GM21786 (cell line): Measurements from ENCODE around the gene ARHGEF17.

ENCODE experiments used
- ATAC-seq: cut with Tn5 transposase; IDR thresholded peaks from one replicate; pipeline ENCODE4 v1.9.1; 2021; ENCODE audit not compliant: unreplicated experiment

ARHGEF17 gene

DNA sequence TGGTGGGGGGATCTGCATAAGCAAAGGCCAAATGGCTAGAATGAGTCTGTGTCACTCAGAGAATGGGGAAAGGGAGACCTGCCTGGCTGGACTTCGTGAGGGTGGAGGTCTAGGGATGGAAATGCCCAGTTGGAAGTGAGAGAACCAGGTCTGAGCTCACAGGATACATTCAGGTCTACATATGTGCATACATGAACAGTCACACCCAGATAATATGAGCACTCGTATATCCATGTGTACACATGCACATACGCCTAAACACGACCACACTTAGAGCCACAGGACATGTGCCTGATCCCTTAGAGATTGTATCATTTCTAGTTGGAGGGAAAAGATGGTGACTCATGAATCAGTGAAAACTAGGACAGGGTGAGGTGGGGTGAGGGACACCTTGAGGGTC, 47.0 kb downstream of the ARHGEF17 start:
- no peak for ATAC-seq

- ATAC-seq: no peak
Observed at GRCh38 chr11:73356979-73357860, 49.1 kb downstream of the ARHGEF17 start.

GRCh38 chr11:73358071-73358470, 50.0 kb downstream of the ARHGEF17 start:
- ATAC-seq: no peak

DNA sequence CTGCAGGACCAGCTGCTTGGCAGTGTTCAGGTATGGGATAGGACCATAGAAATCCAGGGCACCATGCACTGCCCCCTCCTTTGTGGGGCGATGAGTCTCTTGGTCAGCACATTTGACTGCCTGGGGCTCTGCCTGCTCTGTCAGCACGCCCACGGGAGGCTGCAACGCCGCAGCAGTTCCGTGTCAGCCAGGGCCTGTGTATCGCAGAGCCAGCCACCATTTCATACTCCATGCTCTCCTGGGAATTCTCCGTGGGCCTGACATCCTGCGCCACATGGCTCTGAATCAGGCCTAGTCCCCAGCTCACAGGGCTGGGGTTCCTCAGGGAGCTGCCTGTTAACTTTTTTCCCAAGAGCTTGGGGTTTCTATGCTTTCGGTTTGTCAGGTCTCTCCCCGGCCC, 51.3 kb downstream of the ARHGEF17 start:
- no peak for ATAC-seq

- no peak for ATAC-seq
Observed at GRCh38 chr11:73359930-73360742, 52.1 kb downstream of the ARHGEF17 start.

DNA sequence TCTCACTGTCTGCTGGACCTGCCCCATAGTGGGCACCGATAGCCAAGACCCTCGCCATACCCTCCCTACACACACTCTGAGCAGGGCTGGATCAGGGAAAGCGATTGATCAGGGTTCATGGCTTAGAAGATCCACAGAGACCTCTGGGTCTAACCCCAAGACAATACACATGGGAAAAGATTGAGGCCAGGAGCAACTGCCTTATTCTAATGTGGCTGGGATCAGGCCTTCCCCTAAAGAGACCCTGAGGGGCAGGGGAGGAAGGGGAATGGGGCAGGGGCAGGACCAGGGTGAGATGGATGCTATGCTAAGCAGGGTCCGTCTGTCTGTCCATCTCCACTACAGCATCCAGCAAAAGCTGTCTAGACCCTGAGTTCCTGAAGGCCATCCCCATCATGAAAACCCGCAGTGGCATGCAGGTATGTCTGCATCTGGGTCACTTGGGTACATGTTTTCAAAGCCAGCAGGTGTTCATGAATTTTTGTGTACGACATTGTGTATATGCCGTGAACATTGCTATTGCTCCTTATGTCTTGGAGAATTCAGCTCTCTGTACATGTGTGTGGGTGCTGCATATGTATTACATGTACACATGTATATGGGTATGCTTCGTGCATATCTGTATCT, 52.8 kb downstream of the ARHGEF17 start:
- ATAC-seq: no peak

DNA sequence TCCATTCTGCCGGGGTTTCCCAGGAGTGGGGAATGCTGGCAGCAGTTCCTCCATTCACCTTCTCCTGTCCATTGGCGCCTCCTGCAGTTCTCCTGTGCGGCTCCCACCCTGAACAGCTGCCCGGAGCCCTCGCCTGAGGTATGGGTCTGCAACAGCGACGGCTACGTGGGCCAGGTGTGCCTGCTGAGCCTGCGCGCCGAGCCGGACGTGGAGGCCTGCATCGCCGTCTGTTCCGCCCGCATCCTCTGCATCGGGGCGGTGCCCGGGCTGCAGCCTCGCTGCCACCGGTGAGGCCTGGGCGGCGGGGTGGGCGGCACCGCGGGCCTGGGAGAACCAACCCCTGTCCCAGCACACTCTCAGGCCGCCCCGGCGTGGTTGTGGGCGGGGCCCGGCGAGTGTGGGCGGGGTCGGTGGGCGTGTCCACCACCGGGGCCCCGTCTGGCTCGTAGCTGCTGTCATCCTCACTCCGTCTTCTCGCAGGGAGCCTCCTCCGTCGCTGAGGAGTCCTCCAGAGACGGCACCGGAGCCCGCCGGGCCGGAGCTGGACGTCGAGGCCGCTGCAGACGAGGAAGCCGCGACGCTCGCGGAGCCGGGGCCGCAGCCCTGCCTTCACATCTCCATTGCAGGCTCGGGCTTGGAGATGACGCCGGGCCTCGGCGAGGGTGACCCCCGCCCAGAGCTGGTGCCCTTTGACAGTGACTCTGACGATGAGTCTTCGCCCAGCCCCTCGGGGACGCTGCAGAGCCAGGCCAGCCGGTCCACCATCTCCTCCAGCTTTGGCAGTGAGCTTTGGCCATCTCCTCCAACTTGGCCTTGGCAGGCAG, 54.1 kb downstream of the ARHGEF17 start:
- no peak for ATAC-seq

DNA sequence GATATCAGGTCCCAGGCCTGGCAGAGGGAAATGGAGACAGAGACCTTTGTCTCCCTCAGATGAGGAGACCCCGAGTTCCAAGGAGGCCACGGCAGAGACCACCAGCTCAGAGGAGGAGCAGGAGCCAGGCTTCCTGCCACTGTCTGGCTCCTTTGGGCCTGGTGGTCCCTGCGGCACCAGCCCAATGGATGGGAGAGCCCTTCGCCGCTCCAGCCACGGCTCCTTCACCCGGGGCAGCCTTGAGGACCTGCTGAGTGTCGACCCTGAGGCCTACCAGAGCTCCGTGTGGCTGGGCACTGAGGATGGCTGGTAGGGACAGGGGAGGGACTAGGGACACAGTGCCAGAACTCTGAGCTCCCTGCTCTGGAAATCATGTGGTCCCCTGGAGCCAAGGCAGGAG, 55.1 kb downstream of the ARHGEF17 start:
- ATAC-seq: no peak

DNA sequence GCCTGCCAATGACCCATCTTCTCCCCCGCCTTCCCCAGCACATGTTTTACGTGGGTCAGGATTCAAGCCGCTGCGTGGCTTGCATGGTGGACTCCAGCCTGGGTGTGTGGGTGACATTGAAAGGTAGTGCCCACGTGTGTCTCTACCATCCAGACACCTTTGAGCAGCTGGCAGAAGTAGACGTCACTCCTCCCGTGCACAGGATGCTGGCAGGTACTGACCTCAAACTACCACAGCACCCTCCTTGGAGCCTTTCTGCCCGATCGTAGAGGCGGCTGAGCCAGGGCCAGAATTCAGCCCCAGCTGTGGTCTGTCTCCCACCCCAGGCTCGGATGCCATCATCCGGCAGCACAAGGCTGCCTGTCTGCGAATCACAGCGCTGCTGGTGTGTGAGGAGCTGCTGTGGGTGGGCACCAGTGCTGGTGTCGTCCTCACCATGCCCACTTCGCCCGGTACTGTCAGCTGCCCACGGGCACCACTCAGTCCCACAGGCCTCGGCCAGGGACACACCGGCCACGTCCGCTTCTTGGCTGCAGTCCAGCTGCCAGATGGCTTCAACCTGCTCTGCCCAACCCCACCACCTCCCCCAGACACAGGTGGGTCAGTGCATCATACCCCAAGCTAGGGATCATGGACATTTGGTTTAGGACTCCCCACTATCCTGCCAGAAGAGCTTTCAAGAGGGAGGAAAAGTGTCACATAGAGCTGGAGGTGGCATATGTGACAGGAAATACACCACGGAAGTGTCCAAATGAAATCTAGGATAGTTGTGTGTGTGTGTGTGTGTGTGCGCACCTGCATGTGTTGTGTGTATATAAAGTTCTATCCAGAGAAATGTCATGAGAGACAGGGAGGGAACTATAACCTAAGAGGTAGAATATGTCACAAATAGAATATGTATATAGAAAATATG, 57.5 kb downstream of the ARHGEF17 start:
- no peak for ATAC-seq

- ATAC-seq: no peak
Observed at GRCh38 chr11:73366265-73366610, 58.2 kb downstream of the ARHGEF17 start.

GRCh38 chr11:73366953-73367352, 58.9 kb downstream of the ARHGEF17 start:
- ATAC-seq: no peak

GRCh38 chr11:73367482-73368024, 59.5 kb downstream of the ARHGEF17 start:
- ATAC-seq: no peak

- ATAC-seq: no peak
Observed at GRCh38 chr11:73372375-73372993, 64.4 kb downstream of the ARHGEF17 start.

DNA sequence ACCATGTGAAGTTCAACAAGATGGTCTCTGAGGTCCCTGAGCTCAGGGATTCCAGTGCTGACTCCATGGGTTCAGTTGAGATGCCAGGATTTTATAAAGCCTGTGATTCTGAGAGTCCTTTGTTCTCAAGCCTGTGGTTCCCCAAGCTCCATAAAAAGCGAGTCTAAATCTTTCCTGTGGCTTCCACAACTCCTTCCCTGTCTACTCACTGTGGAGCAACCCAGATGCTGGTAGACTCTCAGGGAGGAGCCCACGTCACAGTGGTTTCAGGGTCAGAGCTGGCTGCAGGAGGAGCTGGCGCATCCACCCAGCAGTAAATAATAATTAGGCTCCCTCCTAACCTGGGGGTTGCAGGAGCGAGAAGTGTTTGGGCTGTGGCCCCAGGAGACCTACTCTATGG, 66.1 kb downstream of the ARHGEF17 start:
- ATAC-seq: no peak

DNA sequence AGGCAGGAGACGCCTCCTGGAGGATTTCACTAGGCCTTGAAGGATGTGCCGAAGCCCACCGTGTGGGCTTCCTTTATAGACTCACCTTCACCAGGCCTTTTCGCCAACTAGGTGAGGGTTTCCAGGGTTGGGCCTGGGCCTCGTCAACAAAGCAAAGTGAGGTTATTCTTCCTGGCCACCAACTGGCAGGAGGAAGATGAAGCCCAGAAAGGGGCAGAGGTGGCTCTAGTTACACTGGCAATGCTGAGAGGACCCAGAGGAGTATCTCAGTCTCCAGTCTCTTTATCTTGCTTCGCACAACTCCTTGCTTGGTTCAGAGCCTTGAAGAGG, 67.7 kb downstream of the ARHGEF17 start:
- ATAC-seq: no peak

GRCh38 chr11:73376160-73376802, 68.2 kb downstream of the ARHGEF17 start, which contains the start of gene RELT:
Gene RELT (plus strand): TSS chr11:73376399. CDS start chr11:73389137, 12,738 bp downstream.
- ATAC-seq: peak; percentile 73

DNA sequence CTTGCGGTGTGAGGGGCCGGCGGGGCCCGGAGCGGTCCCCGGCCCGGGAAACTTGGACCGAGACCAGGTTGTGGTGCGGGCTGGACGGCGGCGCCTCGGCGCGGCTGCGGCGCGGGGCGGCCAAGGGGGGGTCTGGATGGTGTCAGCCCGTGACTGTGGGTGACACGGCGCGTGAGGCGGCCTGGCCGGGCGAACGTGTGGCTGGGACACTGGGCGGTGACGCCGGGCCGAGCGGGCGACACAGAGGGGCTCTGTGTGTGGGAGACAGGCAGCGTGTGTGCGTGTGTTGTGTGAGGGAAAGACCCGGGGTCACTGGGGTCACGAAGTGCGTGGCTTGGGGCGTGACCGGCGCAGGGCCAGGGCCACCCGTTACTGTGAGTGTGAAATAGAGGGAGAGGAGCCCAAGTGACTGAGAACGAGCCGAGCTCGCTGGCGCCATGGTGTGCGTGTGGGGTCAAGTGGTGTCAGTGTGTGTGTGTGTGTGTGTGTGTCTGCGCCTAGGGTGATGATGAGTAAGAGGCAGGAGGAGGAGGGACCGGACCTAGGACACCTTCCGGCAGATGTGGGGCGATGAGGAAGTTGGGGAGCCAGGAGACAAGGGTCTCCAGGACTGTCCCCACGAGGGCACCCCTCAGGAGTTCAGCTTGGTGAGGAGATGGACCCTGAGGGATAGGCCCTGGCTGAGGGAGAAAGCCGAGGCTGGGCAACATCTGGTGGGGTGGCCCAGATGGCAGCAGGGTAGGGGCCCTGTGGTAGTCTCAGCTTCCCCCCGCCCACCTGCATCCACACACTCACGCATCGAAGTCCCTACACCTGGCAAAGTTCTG, 68.9 kb downstream of the ARHGEF17 start:
- no peak for ATAC-seq
